Activated CD8-positive, alpha-beta memory T cell treated with anti-CD3 and anti-CD28 coated beads, Interleukin-2, amount 50 U/mL, for 1 hour (primary cell): ENCODE data around the gene YPEL1.

Experiments
- DNase-seq: peaks from one replicate; pipeline ENCODE4 v3.0.0-alpha.2; 2020; ENCODE audit errors: extremely low read depth

Gene YPEL1

GRCh38 chr22:21657360-21658032 lies 78.1 kb downstream of the YPEL1 start:
- DNase-seq = no peak

GRCh38 chr22:21657020-21657359 lies 78.6 kb downstream of the YPEL1 start:
- DNase-seq = no peak

- no peak for DNase-seq
These were observed 82.7 kb downstream of the YPEL1 start for GRCh38 chr22:21652547-21653545.

- no peak for DNase-seq
These were observed 83.5 kb downstream of the YPEL1 start for GRCh38 chr22:21652010-21652546.

GRCh38 chr22:21651521-21652009 lies 84.0 kb downstream of the YPEL1 start:
- DNase-seq = no peak

- DNase-seq = no peak
These were observed 84.6 kb downstream of the YPEL1 start for GRCh38 chr22:21650823-21651520.

- no peak for DNase-seq
These were observed 85.3 kb downstream of the YPEL1 start for GRCh38 chr22:21650280-21650679.
